ENCODE data around the gene GNAZ. TPM values are rescaled to one million over a fixed set of nuclear protein-coding genes. Genes with fewer than 3 reads are reported as not detected.

GNAZ gene
- total RNA-seq, 1 donor from 2014 or later: 0.66 TPM

GRCh38 chr22:23092217-23092955 lies 22.1 kb downstream of the GNAZ start:
- intact Hi-C loops (cut with micrococcal nuclease): no loop called here

DNA sequence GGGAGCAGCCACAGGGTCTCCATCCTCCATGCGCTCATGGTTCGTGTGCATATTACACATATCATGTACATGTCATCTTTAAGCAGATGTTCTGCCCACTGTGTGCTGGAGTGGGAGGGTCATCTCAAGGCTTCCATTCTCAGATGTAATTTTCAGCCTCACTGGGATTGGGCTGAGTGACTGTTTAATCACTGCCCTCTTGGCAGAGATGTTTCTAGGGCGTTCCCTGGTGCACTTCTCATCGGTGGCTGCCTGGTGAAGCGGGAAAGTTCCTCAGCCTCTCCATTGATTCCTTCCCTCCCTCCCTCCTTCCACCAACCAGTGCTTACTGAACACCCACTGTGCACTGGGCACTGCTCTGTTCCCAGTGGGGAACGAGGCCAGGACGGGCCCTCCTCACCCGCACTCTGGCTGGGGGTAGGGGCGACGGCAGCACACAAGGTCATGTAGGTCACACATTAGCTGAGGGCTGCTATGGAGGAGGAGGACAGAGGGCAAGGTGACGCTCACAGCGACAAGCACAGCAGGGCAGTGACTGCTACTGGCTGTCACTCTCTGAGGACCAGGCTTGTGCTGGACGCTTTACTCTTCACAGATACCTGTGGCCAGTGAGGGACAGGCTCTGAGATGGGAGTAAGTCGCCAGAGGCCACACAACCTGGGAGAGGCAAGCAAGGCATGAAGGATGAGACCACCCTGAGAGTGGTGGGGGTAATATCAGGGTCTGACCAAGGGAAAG lies 22.9 kb downstream of the GNAZ start:
- intact Hi-C loops (cut with micrococcal nuclease): no loop called here

GRCh38 chr22:23094260-23094659 lies 23.9 kb downstream of the GNAZ start:
- intact Hi-C loops (cut with micrococcal nuclease): no loop called here

- intact Hi-C loops (cut with micrococcal nuclease): no loop called here
These were observed 24.7 kb downstream of the GNAZ start for GRCh38 chr22:23094695-23095681.

GRCh38 chr22:23095733-23096342 lies 25.5 kb downstream of the GNAZ start:
- intact Hi-C loops (cut with micrococcal nuclease): no loop called here

GRCh38 chr22:23097412-23098229 lies 27.3 kb downstream of the GNAZ start:
- intact Hi-C loops (cut with micrococcal nuclease): no loop called here

- intact Hi-C loops (cut with micrococcal nuclease): no loop called here
These were observed 27.9 kb downstream of the GNAZ start for GRCh38 chr22:23098230-23098705.

DNA sequence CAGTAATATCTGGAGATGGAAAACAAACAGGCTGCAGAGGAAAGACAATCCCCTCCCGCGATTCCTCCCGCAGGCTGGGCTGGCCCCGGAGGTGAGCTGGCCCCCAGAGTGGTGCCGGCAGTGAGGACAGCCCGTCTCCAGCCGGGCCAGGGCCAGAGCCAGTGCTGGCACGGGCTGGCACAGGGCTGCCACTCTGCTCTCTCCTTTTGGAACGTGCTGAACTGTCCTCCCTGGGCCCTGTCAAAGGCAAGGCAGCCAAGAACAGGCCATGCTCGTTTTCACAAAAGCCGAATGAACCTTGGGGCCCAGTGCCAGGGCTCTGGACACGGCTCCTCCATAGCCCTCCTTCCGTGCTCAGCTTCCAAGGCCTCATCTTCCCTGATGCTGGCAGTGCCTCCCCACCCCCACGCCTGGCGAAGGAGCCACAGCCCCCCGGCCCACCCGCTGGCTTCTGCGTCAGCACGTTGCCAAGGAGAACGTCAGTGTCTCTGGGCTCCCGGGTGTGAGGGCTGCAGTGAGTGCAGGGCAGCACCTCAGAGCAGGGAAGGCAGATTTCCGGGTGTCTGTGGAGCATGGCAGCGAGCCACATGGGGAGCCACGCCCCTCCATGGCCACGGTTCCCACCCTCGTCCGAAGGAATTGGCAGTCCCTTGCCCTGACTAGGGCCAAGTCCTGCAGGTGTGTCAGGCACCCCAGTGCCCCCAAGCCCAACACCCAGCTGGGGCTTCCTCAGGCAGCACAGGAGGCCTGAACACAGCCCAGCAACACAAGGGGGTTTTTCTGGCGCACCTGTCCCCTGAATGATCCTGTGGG lies 28.6 kb downstream of the GNAZ start:
- intact Hi-C loops (cut with micrococcal nuclease): no loop called here

DNA sequence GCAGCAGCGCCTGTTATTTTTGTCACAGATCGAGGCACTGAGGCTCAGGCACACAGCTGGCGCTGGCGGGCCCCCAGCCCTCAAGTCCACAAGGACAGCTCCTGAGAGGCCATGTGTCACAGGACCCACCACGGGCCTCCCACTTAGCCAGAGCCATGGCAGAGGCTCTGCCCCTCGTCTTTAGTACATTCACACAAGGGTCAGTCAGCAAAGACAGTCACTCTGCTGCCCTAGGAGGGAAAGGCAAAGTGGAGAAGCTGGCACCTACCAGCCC lies 29.1 kb downstream of the GNAZ start:
- intact Hi-C loops (cut with micrococcal nuclease): no loop called here

DNA sequence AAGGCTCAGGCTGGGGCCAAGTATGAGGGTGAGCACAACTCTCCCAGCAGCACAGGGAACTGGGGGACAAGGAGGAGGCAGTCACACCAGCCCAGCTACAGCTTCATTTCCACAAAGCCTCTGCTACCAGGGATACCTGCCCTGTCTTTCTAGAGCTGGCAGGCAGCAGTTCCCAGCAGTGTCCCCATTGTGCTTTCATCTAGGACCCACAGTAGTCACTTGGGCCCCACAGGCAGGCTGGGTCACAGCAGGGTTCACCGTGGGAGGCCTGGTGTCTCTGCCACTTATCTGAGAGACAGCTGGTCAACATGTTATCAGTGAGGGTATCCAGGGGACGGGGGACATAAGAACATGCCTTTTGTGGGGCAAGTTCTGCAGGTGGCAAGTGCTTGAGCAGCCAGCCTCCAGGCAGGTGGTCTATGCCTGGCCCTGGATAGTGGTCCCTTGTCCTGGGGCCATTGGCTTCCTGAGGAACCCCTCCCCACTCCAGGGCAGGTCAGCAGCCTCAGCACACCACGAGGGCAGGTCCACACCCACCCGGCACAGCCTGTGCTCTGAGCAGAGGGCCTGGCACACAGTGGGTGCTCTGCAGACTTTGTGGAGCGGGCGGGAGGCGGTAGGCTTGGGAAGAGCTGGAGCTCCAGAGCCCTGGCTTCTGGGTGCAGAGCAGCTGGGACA lies 29.9 kb downstream of the GNAZ start:
- intact Hi-C loops (cut with micrococcal nuclease): no loop called here

DNA sequence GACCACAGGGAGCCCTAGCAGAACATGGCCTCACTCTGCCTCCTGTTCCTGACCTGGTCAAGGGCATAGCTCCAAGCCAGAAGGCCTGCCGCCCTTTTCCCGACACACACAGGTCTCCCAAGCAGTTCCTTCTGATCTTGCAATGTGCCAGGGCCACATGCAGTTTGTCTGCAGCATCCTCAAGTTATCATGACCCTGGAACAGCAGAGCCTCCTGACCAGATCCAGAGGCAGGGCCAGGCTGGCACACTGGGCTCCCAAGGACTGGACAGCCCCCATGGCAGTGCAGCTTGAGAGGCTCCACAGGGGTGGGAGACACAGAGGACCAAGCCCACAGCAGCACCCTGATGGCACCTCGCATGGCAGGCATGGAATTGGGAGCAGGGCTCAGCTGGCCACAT lies 31.2 kb downstream of the GNAZ start:
- intact Hi-C loops (cut with micrococcal nuclease): no loop called here

- intact Hi-C loops (cut with micrococcal nuclease): no loop called here
These were observed 31.8 kb downstream of the GNAZ start for GRCh38 chr22:23102002-23102655.

DNA sequence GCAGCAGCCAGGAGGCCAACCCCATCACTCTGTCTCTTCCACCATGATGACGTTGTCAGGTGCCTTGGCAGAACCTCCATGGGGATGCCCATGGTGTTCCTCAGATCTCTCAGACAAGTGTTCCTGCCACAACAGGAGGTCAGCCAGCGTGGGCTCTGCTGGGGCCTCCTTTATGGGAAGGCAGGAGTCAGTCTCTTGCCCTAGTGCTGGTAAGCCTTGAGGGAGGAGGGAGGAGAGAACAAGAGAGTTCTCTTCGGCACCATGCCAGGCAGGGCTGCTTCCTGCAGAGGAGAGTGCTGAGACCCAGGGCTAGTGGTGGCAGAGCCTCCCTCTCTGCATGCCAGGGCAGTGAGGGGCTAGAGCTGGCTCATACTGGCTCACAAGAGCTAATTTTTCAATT lies 32.5 kb downstream of the GNAZ start:
- intact Hi-C loops (cut with micrococcal nuclease): no loop called here

- intact Hi-C loops (cut with micrococcal nuclease): no loop called here
These were observed 33.1 kb downstream of the GNAZ start for GRCh38 chr22:23103199-23103954.

GRCh38 chr22:23104187-23104971 lies 34.1 kb downstream of the GNAZ start:
- intact Hi-C loops (cut with micrococcal nuclease): no loop called here

DNA sequence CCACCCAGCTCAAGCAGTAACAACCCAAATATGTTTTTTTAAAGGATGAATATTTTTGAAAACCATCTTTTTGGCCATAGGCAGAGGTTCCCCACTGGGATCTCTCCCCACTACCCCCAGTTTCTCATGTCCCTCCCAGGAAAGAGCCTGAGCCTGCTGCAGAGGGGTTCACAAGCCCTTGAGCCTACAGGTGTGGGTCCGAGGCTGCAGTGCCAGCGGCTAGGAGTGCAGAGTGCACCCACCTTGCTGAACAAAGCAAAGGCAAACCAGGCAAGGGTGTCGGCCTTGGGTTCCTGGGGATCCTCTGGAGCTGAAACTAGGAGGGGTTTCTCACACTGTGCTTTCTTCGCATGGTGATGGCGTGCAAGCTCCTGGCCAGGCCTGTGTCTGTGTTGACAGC lies 35.0 kb downstream of the GNAZ start:
- intact Hi-C loops (cut with micrococcal nuclease): no loop called here

- intact Hi-C loops (cut with micrococcal nuclease): no loop called here
These were observed 35.6 kb downstream of the GNAZ start for GRCh38 chr22:23105919-23106318.
